Measurements from ENCODE around the gene ZNF25. TPM values are rescaled to one million over a fixed set of nuclear protein-coding genes. Genes with fewer than 3 reads are reported as not detected.

The ZNF25 gene
- total RNA-seq, 1 donor = 14.8 TPM

DNA sequence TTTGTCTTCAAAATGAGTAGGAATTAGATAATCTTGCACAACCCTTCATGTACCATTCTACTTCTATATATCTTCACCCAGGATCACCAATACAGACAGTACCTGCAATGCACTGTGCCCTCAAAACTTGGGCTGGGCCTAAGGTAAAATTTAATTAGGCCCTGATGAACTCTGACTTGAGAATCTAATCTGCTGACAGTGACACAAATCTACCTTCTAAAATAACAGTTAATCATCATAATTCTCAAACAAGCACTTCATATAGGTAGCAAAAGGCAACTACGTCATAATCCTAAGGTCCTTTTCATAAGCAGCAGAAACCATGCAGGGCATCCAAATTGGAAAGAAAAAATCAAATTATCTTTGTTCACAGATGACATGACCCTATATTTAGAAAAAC lies 4.1 kb downstream of the ZNF25 start:
- DNase-seq (ENCODE audit: low read depth) = no peak
- TF ChIP-seq, protein P1, sequence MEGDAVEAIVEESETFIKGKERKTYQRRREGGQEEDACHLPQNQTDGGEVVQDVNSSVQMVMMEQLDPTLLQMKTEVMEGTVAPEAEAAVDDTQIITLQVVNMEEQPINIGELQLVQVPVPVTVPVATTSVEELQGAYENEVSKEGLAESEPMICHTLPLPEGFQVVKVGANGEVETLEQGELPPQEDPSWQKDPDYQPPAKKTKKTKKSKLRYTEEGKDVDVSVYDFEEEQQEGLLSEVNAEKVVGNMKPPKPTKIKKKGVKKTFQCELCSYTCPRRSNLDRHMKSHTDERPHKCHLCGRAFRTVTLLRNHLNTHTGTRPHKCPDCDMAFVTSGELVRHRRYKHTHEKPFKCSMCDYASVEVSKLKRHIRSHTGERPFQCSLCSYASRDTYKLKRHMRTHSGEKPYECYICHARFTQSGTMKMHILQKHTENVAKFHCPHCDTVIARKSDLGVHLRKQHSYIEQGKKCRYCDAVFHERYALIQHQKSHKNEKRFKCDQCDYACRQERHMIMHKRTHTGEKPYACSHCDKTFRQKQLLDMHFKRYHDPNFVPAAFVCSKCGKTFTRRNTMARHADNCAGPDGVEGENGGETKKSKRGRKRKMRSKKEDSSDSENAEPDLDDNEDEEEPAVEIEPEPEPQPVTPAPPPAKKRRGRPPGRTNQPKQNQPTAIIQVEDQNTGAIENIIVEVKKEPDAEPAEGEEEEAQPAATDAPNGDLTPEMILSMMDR (IDR thresholded peaks at IDR 0.05; ENCODE audit: insufficient read depth, low read length) = no peak
- no peak overlapping the region for H3K4me3 ChIP-seq (ENCODE audit: low read depth, low read length)

DNA sequence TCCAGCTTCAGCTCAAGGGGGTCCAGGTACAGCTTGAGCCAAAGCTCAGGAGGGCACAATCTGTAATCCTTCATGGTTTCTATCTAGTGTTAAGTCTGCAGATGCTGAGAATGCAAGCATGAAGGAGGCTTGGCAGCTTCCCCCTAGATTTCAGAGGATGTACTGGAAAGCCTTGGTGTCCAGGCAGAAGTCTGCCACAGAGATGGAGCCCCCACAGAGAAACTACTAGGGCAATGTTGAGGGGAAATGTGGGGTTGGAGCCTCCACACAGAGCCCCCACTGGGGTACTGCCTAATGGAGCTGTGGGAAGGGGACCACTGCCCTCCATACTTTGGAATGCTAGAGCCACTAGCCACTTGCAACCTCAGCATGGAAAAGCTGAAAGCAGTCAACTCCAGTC lies 11.4 kb downstream of the ZNF25 start:
- no peak for DNase-seq (ENCODE audit: low read depth)
- no peak overlapping the region for H3K4me3 ChIP-seq (ENCODE audit: low read depth, low read length)
- TF ChIP-seq, protein P1 (IDR thresholded peaks at IDR 0.05; ENCODE audit: insufficient read depth, low read length) = no peak

DNA sequence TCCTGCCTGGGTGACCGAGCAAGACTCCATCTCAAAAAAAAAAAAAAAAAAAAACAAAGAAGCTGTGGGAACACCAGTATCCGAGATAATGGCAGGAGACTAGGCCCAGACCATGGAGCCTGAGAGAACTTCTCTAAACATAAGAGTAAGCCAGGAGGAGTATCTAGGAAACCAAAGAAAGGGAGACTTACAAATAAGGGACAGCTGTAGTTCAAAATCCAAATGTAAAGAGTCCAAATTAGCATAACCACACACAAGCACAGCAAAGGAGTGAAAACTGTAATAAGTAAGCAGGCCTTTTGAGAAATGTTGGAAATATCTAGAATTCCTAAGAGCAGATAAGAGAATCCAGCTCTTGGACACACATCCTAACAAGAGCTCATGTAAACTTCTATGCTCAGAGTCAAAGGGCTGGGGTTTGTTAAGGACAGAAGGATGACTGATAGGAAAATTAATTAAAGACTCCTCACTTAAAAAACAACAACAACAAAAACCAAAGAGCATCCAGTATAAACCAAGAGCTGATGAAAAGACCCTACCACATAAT lies 15.8 kb downstream of the ZNF25 start:
- TF ChIP-seq, protein P1 (IDR thresholded peaks at IDR 0.05; ENCODE audit: insufficient read depth, low read length) = no peak
- peak; percentile 38 for DNase-seq (ENCODE audit: low read depth)
- no peak overlapping the region for H3K4me3 ChIP-seq (ENCODE audit: low read depth, low read length)

DNA sequence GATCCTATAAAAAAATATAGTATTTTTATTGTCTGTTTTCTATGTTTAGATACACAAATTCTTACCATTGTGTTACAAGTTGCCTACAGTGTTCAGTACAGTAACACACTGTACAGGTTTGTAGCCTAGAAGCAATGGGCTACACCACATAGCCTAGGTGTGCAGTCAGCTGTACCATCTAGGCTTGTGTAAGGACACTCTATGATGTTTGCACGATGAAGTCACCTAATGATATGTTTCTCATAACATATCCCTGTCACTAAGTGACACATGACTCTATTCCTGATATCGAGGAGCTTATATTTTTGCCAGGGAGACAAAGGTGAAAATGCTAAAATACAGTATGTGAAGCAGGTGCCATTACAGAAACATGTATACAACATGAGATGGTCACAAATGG lies 18.6 kb downstream of the ZNF25 start:
- H3K4me3 ChIP-seq (ENCODE audit: low read depth, low read length) = no peak overlapping the region
- TF ChIP-seq, protein P1 (IDR thresholded peaks at IDR 0.05; ENCODE audit: insufficient read depth, low read length) = no peak
- DNase-seq (ENCODE audit: low read depth) = no peak

DNA sequence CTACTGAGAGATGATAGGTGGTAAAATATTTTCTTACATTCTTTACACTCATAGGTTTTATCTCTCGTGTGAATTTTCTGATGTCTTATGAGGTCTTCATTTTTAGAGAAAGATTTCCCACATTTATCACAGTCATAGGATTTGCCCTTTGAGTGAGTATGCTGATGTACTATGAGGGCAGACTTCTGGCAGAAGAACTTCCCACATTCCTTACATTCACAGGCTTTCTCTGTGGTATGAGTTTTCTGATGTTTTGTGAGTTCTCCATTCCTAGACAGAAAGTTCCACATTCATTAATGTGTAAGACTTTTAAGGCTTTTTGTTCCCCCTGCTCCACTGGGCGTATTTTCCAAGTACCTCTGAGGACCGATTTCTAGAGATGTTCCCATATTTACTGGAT lies 23.5 kb downstream of the ZNF25 start:
- H3K4me3 ChIP-seq (ENCODE audit: low read depth, low read length) = no peak overlapping the region
- TF ChIP-seq, protein P1 (IDR thresholded peaks at IDR 0.05; ENCODE audit: insufficient read depth, low read length) = no peak
- DNase-seq (ENCODE audit: low read depth) = no peak

DNA sequence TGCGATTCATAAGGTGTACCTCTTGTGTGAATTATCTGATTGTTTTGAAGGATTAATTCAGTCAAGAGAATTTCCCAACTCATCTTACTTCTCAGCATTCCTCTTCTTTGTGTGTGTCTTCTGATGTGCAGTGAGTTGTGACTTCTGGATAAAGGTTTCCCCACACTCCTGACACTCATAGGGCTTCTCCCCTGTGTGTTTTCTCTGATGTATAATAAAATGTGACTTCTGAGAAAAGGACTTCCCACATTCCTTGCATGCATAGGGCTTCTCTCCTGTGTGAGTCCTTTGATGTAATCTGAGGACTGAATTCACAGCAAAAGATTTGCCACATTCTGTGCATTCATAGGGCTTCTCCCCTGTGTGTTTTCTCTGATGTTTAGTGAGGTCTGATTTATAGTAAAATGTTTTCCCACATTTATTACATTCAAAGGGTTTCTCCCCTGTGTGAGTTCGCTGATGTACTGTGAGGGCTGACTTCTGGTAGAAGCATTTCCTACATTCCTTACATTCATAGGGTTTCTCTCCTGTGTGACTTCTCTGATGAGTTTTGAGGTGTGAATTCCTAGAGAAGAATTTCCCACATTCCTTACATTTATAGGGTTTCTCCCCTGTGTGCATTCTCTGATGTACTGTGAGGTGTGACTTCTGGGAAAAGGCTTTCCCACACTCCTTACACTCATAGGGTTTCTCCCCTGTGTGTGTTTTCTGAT lies 24.2 kb downstream of the ZNF25 start:
- H3K4me3 ChIP-seq (ENCODE audit: low read depth, low read length) = no peak overlapping the region
- TF ChIP-seq, protein P1 (IDR thresholded peaks at IDR 0.05; ENCODE audit: insufficient read depth, low read length) = no peak
- no peak for DNase-seq (ENCODE audit: low read depth)

All from fibroblast of the aortic adventitia (primary cell).